Parathyroid adenoma (tissue), 2 donors: Measurements from ENCODE around the gene PIGZ.

Experiments
- H2AFZ ChIP-seq: fragments of 300-600 bp; sonication (generic); one replicate; pipeline ENCODE4 v1.7.0; 2017; ENCODE audit warnings: antibody characterized with exemption, mild to moderate bottlenecking
- H3K27ac ChIP-seq: fragments of 300-600 bp; sonication (generic); one replicate; pipeline ENCODE4 v1.7.0; 2017
- H3K27me3 ChIP-seq: fragments of 300-600 bp; sonication (generic); one replicate; pipeline ENCODE4 v1.7.0; 2017; ENCODE audit warnings: low read length; ENCODE audit not compliant: control insufficient read depth, insufficient read depth
- H3K36me3 ChIP-seq: fragments of 300-600 bp; sonication (generic); one replicate; pipeline ENCODE4 v1.7.0; 2017; ENCODE audit warnings: low read length; ENCODE audit not compliant: control insufficient read depth, insufficient read depth
- H3K4me1 ChIP-seq: fragments of 300-600 bp; sonication (generic); one replicate; pipeline ENCODE4 v1.7.0; 2017; ENCODE audit warnings: control low read depth
- H3K4me2 ChIP-seq: fragments of 300-600 bp; sonication (generic); one replicate; pipeline ENCODE4 v1.7.0; 2017; ENCODE audit warnings: low read length
- H3K4me3 ChIP-seq: fragments of 300-600 bp; sonication (generic); one replicate; pipeline ENCODE4 v1.7.0; 2017; ENCODE audit warnings: low read depth, low read length
- H3K79me2 ChIP-seq: fragments of 300-600 bp; sonication (generic); one replicate; pipeline ENCODE4 v1.7.0; 2017; ENCODE audit warnings: control low read depth
- H3K9ac ChIP-seq: fragments of 300-600 bp; sonication (generic); one replicate; pipeline ENCODE4 v1.7.0; 2017; ENCODE audit warnings: mild to moderate bottlenecking
- H3K9me3 ChIP-seq: fragments of 300-600 bp; sonication (generic); one replicate; pipeline ENCODE4 v1.7.0; 2017; ENCODE audit warnings: low read length; ENCODE audit not compliant: control insufficient read depth
- CTCF ChIP-seq: fragments of 300-600 bp; sonication (generic); IDR thresholded peaks from one replicate; pipeline ENCODE4 v1.7.0; 2017; ENCODE audit warnings: antibody characterized with exemption, mild to moderate bottlenecking
- donor health status: primary hyperparathyroidism.

Gene PIGZ

GRCh38 chr3:196990601-196991007 lies 22.0 kb upstream of the PIGZ start:
- H3K79me2 ChIP-seq, result no peaks in the 10 kb centered on the region
- no peak overlapping the region for H3K4me2 ChIP-seq
- TF ChIP-seq CTCF, result no peak
- H3K27ac ChIP-seq, result no peak overlapping the region
- no peaks in the 10 kb centered on the region for H3K27me3 ChIP-seq
- H3K4me1 ChIP-seq, result peaks cover 13% of the 10 kb centered on the region
- H2AFZ ChIP-seq, result no peak overlapping the region
- no peak overlapping the region for H3K9ac ChIP-seq
- no peak overlapping the region for H3K4me3 ChIP-seq
- no peaks in the 10 kb centered on the region for H3K9me3 ChIP-seq
- H3K36me3 ChIP-seq, result no peaks in the 10 kb centered on the region

- no peak overlapping the region for H3K9ac ChIP-seq
- H3K9me3 ChIP-seq, result no peaks in the 10 kb centered on the region
- no peaks in the 10 kb centered on the region for H3K79me2 ChIP-seq
- H3K27ac ChIP-seq, result no peak overlapping the region
- peaks cover 21% of the 10 kb centered on the region for H3K4me1 ChIP-seq
- H3K27me3 ChIP-seq, result no peaks in the 10 kb centered on the region
- no peak overlapping the region for H3K4me2 ChIP-seq
- no peak for TF ChIP-seq CTCF
- no peak overlapping the region for H2AFZ ChIP-seq
- H3K4me3 ChIP-seq, result no peak overlapping the region
- H3K36me3 ChIP-seq, result no peaks in the 10 kb centered on the region
Measured at GRCh38 chr3:196989721-196990262, 21.2 kb upstream of the PIGZ start.

- Histone ChIP-seq H3K36me3 (no peaks in the 10 kb centered on the region), H3K4me3 (no peak overlapping the region), H2AFZ (peak overlapping the region; percentile 81), H3K79me2 (no peaks in the 10 kb centered on the region), H3K9ac (no peak overlapping the region), H3K4me2 (no peak overlapping the region), H3K4me1 (peaks cover 24% of the 10 kb centered on the region), H3K27me3 (no peaks in the 10 kb centered on the region), H3K9me3 (no peaks in the 10 kb centered on the region), H3K27ac (peak overlapping the region; percentile 36)
- TF ChIP-seq CTCF, result peak; percentile 19
Measured at GRCh38 chr3:196988241-196989029, 19.8 kb upstream of the PIGZ start.

GRCh38 chr3:196987022-196987421 lies 18.4 kb upstream of the PIGZ start:
- Histone ChIP-seq H3K79me2 (no peaks in the 10 kb centered on the region), H3K9ac (no peak overlapping the region), H3K4me3 (no peak overlapping the region), H3K36me3 (no peaks in the 10 kb centered on the region), H3K27me3 (no peaks in the 10 kb centered on the region), H3K27ac (no peak overlapping the region), H3K4me2 (no peak overlapping the region), H2AFZ (no peak overlapping the region), H3K9me3 (no peaks in the 10 kb centered on the region), H3K4me1 (peaks cover 24% of the 10 kb centered on the region)
- no peak for TF ChIP-seq CTCF
